ENCODE data around the gene LCE3D.

DNA sequence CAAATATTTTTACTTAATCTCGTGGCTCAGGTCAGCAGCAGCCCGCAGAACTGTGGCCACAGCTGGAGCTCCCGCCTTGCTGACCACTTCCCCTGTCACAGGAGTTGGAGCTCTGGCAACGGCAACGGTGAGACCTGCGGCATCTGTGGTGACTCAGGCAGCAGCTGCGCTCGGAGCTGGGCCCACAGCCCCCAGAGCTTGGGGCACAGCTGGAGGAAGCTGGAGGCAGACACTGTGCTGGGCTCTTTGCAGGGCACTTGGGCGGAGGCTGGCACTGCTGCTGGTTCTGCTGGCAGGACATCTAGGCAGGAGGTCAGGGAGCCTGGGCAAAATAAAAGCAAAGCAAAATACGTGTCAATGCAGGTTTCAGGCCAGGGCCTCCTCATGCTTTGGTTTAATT, 42.5 kb upstream of the LCE3D start, which contains the start of gene LCE3A:
- TF ChIP-seq NFRKB (IDR thresholded peaks at IDR 0.05) (no peak), FOXM1 (IDR thresholded peaks at IDR 0.05; ENCODE audit: borderline replicate concordance) (no peak), SP1 (IDR thresholded peaks at IDR 0.05) (no peak), FOXK2 (IDR thresholded peaks at IDR 0.05) (no peak), SUZ12 (IDR thresholded peaks at IDR 0.05) (no peak), FOXA1 (IDR thresholded peaks at IDR 0.05) (no peak), ZNF384 (IDR thresholded peaks at IDR 0.05) (no peak), TARDBP (IDR thresholded peaks at IDR 0.05) (no peak), ELF4 (IDR thresholded peaks at IDR 0.05) (no peak), ARNT (IDR thresholded peaks at IDR 0.05) (no peak), L3MBTL2 (conservative IDR thresholded peaks at IDR 0.05) (no peak), HDGF (IDR thresholded peaks at IDR 0.05; ENCODE audit: borderline replicate concordance) (no peak), BHLHE40 (IDR thresholded peaks at IDR 0.05; ENCODE audit: borderline replicate concordance) (no peak), CTBP1 (IDR thresholded peaks at IDR 0.05; ENCODE audit: borderline replicate concordance) (no peak)
